HG02852 (cell line): ENCODE measurements around the gene ACVR1C.

Source experiments
- ATAC-seq: cut with Tn5 transposase; IDR thresholded peaks from one replicate; pipeline ENCODE4 v1.9.1; 2021; ENCODE audit warnings: mild to moderate bottlenecking, moderate library complexity; ENCODE audit not compliant: unreplicated experiment

ACVR1C gene

DNA sequence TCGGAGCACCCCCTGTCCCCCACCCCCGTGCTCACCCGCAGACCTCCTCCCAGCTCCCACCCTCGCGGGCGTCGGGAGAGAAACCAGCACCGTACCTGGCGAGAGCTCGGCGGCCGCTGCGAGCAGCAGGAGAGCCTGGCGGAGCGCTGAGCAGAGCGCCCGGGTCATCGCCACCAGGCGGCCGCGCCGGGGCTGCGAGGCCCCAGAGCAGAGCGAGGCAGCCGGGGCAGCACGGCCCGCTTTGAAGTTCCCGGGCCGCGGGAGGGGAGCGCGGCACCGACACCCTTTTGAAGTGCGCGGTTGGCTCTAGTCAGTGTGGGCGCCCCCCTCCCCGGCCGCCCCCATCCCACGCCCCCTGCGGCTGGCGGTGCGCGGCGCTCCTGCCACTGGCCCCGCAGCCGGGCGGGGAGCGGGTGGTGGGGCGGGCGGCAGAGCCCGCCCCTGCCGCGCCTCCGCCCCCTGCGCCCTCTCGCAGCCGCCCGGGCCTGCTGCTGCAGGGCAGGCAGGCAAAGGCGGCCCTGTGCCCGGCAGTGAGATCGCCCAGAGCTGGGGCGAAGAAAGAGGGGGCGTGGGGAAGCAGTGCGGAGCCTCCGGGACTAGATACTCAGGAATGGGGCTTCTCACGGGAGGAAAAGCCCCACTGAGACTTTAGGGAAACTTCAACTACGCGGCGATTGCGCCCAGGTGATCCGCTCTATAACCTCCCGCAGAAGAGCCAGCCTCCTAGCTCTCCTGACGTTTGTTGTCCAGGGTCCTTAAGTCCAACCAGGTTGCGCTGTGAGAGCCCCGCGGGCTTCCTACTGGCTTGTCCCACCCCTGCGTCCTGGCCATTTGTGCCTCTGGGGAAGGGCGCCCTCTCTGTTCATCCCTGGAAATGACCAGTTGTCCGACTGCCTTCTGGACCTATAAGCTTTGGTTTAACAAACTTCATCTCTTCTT lies at the start of gene ACVR1C:
TSS of gene ACVR1C (minus strand) at position 388 of the 939 bp plus-strand sequence. CDS start at position 168, 220 bp downstream.
- ATAC-seq, result peak; percentile 82

DNA sequence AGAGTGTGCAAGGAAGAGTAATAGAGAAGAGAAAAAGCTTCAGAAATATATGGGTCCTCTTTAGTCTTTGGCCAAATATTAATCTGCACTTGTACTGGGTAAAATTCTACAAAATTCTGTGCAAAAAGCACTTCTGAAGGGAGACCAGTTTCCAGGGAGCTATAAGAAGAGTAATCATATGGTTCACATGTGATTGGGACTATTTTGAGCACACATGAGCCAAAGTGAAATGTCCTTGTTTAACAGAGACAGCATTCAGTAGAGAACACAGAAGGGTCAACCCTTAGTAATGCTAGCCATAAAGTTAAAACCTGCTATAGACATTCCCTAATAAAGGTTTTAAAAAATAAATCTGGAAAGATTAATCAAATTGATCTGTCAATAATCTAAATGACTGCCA lies 49.3 kb upstream of the ACVR1C start:
- no peak for ATAC-seq

GRCh38 chr2:157672129-157672528 lies 43.5 kb upstream of the ACVR1C start:
- ATAC-seq, result no peak

GRCh38 chr2:157662401-157662800 lies 33.7 kb upstream of the ACVR1C start:
- ATAC-seq, result no peak

DNA sequence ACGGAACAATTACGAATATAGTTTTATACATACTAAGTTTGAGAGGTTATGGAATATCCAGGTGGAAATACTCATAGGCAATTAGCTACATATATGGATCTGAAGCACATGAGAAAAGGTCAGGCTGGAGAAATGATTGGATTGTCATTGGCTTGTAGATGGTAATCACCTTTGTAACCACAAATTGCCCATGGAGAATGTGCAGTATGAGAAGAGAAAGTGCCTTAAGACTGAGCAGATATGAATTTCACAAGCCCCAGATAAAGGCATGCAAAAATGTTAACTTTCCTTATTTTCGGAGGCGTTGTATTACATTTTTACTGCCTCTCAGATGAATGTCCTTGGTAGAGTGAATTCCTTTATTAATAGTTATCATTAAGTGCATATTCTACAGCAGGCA lies 33.1 kb upstream of the ACVR1C start:
- ATAC-seq, result no peak

- ATAC-seq, result no peak
Measured at GRCh38 chr2:157657858-157658257, 29.2 kb upstream of the ACVR1C start.

GRCh38 chr2:157657101-157657500 lies 28.4 kb upstream of the ACVR1C start:
- no peak for ATAC-seq

DNA sequence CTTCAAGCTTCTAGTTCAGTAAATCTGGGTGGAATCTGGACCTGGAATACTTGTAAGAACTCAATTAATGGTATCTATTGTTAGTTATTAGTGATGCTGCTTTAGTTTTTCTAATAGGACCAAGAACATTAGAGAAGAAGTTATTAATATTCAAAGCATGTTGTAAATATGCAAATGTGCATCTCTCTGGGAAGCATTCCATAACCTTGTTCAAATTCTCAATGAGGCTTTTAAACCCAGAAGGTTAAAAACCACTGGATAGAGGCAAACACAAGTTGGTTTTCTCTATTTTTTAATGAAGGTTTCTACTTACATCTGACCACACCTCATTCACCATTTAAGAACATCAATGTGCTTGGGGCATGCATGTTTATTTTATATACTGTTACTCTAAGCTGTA lies 16.1 kb upstream of the ACVR1C start:
- no peak for ATAC-seq

DNA sequence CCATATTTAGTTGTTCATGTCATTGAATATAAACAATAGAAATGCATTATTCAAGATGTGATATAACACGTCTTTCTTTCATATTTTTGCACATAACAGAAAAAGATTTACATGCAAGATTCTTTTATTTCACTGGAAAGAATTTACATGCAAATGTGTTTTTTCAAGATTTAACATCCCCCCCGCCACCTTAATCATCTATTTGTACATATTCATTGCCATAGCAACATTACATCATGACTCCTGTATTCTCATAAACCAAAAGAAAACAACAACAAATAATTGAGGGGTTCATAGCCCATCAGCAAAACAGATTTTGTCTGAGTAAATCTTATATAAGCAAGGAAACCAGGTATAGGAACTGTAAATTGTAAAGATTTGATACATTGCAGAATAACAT lies 3.2 kb upstream of the ACVR1C start:
- no peak for ATAC-seq

- ATAC-seq, result peak; percentile 8
Measured at GRCh38 chr2:157627594-157628476, 829 bp downstream of the ACVR1C start.

DNA sequence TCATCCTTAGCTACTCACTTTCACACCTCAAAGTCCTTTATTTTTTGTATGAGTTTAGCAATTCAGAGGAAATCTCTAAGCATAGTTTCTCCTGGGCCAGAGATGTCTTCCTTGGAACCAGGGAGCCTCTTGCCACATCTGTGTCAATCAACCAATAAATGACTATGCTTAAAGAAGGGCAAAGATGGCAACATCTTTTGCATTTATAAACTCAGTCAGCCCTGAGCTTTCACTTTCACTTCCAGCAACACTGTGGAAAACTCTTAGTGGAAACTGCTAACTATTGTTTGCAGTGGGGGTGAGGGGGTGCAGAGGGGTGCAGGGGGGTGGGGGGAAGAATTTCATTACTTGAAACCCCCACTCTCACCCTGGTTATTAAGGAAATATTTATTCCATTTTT lies 3.4 kb downstream of the ACVR1C start:
- ATAC-seq, result no peak

DNA sequence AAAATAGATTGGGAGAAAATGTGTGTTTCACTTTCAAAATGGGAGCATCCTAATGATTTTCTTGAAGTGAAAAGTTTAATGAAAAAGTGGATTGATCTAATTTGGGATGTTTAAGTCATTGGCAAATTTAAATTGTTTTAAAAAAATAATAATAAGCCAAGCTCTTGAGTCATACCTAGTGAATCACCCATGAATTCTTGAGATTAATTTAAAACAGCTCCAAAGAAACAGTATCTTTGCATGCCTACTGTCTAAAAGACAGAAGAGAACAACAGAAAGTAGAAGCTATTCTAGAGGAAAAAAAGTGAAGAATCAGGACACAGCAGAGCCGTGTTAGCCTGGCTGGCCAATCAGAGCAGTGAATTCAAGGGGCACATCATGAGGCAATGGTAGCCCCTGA lies 7.7 kb downstream of the ACVR1C start:
- ATAC-seq, result no peak

GRCh38 chr2:157611726-157612125 lies 16.9 kb downstream of the ACVR1C start:
- no peak for ATAC-seq

- no peak for ATAC-seq
Measured at GRCh38 chr2:157611110-157611509, 17.6 kb downstream of the ACVR1C start.

DNA sequence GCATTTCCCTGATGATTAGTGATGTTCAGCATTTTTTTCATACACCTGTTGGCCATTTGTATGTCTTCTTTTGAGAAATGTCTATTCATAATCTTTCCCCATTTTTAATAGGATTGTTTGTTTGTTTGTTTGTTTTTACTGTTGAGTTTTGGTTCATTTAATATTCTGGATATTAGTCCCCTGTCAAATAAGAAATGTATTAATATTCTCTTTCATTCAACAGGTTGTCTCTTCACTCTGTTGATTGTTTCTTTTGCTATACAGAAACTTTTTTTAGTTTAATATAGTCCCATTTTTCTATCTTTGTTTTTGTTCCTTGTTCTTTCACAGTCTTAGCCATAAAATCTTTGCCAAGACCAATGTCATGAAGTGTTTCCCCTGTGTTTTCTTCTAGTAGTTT lies 22.1 kb downstream of the ACVR1C start:
- ATAC-seq, result no peak

- no peak for ATAC-seq
Measured at GRCh38 chr2:157603198-157603597, 25.5 kb downstream of the ACVR1C start.

GRCh38 chr2:157601807-157602206 lies 26.9 kb downstream of the ACVR1C start:
- no peak for ATAC-seq

GRCh38 chr2:157596992-157597681 lies 31.5 kb downstream of the ACVR1C start:
- ATAC-seq, result no peak

GRCh38 chr2:157593411-157593810 lies 35.3 kb downstream of the ACVR1C start:
- ATAC-seq, result no peak

- ATAC-seq, result no peak
Measured at GRCh38 chr2:157592948-157593347, 35.7 kb downstream of the ACVR1C start.

DNA sequence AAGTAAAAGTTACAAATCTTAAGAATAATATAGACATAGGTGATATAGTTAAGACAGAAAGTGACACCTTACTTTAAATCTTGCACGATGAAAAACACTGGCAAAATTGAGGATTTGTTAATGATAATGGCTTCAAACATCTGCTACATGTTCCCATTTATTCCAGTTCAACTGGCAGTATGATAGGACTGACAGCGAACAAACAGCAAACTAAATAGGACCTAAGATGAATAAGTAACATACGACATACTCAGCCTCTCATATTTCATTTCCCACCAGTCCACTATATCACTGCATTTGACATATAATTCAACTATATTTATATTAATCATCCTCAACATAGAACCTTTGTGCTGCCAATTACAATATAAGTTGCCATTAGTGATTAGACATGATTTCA lies 36.3 kb downstream of the ACVR1C start:
- ATAC-seq, result no peak
